HEK293 (cell line): Measurements from ENCODE around the gene RHBG.

Experiments
- CTCF ChIA-PET: fragments of 350-600 bp; formaldehyde crosslinking; extraction: SDS; loops from one replicate; lab custom pipeline; 2021; ENCODE audit warnings: antibody characterized with exemption; lab: Yijun Ruan, JAX
- POLR2A ChIA-PET: fragments of 300-600 bp; formaldehyde crosslinking; extraction: SDS; loops from one replicate; lab custom pipeline; 2020; ENCODE audit warnings: antibody characterized with exemption, inconsistent platforms; lab: Yijun Ruan, JAX
- H3K27ac ChIP-seq: fragments of 200-500 bp; sonication (Bioruptor generic); 2 replicates; pipeline ENCODE4 v1.5.1; 2014; ENCODE audit warnings: low read depth, low read length, control low read depth, inconsistent platforms; ENCODE audit errors: extremely low read depth
- H3K36me3 ChIP-seq, 2 experiments: fragments of 200-500 bp in 1 of 2; sonication (Bioruptor generic) in 1 of 2; 1 replicate in 1 of 2; 2 replicates in 1 of 2; pipeline ENCODE4 v1.5.1; 2014 to 2017; ENCODE audit warnings: inconsistent platforms in 2 of 2, low read length in 2 of 2; ENCODE audit not compliant: control insufficient read depth in 2 of 2, insufficient read depth in 1 of 2
- H3K4me1 ChIP-seq: fragments of 200-500 bp; sonication (Bioruptor generic); 2 replicates; pipeline ENCODE4 v1.5.1; 2014; ENCODE audit warnings: mild to moderate bottlenecking, low read length, inconsistent platforms; ENCODE audit not compliant: control insufficient read depth, insufficient read depth
- H3K4me3 ChIP-seq: 2 replicates; pipeline ENCODE4 v1.5.1; 2011; ENCODE audit warnings: low read depth, mild to moderate bottlenecking, control low read depth, low read length, moderate library complexity
- H3K9me3 ChIP-seq: fragments of 200-500 bp; sonication (Bioruptor generic); 2 replicates; pipeline ENCODE4 v1.5.1; 2014; ENCODE audit warnings: low read depth, low read length, inconsistent platforms; ENCODE audit not compliant: control insufficient read depth, insufficient read depth
- CTCF ChIP-seq: fragments of 450-650 bp; formaldehyde crosslinking; IDR thresholded peaks from 2 replicates; pipeline ENCODE4 v1.5.1; 2016; ENCODE audit warnings: missing biosample characterization, missing genetic modification characterization
- MZF1 ChIP-seq: fragments of 450-650 bp; formaldehyde crosslinking; IDR thresholded peaks from 2 replicates; pipeline ENCODE4 v1.5.1; 2017; ENCODE audit warnings: missing biosample characterization, missing genetic modification characterization, borderline replicate concordance
- SCRT2 ChIP-seq: fragments of 450-650 bp; formaldehyde crosslinking; IDR thresholded peaks from 2 replicates; pipeline ENCODE4 v1.5.1; 2016; ENCODE audit warnings: missing biosample characterization, missing genetic modification characterization
- SP3 ChIP-seq: fragments of 450-650 bp; formaldehyde crosslinking; IDR thresholded peaks from 2 replicates; pipeline ENCODE4 v1.5.1; 2016; ENCODE audit warnings: missing biosample characterization, missing genetic modification characterization
- TCF7L2 ChIP-seq: IDR thresholded peaks from 2 replicates; pipeline ENCODE4 v1.6.1; 2011; ENCODE audit warnings: low read depth, mild to moderate bottlenecking, inconsistent platforms, low read length, moderate library complexity, borderline replicate concordance
- ZBTB7A ChIP-seq: fragments of 450-650 bp; formaldehyde crosslinking; IDR thresholded peaks from 2 replicates; pipeline ENCODE4 v1.5.1; 2016; ENCODE audit warnings: low read depth, missing biosample characterization, missing genetic modification characterization
- ZNF239 ChIP-seq: fragments of 450-650 bp; formaldehyde crosslinking; IDR thresholded peaks from 2 replicates; pipeline ENCODE4 v1.5.1; 2016; ENCODE audit warnings: missing biosample characterization, missing genetic modification characterization
- ZNF24 ChIP-seq: fragments of 450-650 bp; formaldehyde crosslinking; IDR thresholded peaks from 2 replicates; pipeline ENCODE4 v1.5.1; 2016; ENCODE audit warnings: missing biosample characterization, missing genetic modification characterization
- ZNF354C ChIP-seq: fragments of 450-650 bp; formaldehyde crosslinking; IDR thresholded peaks from 2 replicates; pipeline ENCODE4 v1.5.1; 2016; ENCODE audit warnings: missing biosample characterization, missing genetic modification characterization, low read depth, borderline replicate concordance
- ZNF37A ChIP-seq: fragments of 450-650 bp; IDR thresholded peaks from 2 replicates; pipeline ENCODE4 v1.5.1; 2018; ENCODE audit warnings: missing biosample characterization, missing genetic modification characterization
- ZNF433 ChIP-seq: fragments of 450-650 bp; formaldehyde crosslinking; IDR thresholded peaks from 2 replicates; pipeline ENCODE4 v1.5.1; 2016; ENCODE audit warnings: missing biosample characterization, missing genetic modification characterization, low read depth
- ZNF488 ChIP-seq: fragments of 450-650 bp; formaldehyde crosslinking; IDR thresholded peaks from 2 replicates; pipeline ENCODE4 v1.5.1; 2016; ENCODE audit warnings: missing biosample characterization, missing genetic modification characterization
- ZNF501 ChIP-seq: fragments of 450-650 bp; formaldehyde crosslinking; IDR thresholded peaks from 2 replicates; pipeline ENCODE4 v1.5.1; 2016; ENCODE audit warnings: missing biosample characterization, missing genetic modification characterization
- ZNF510 ChIP-seq: fragments of 450-650 bp; formaldehyde crosslinking; IDR thresholded peaks from 2 replicates; pipeline ENCODE4 v1.5.1; 2018; ENCODE audit warnings: mild to moderate bottlenecking, missing genetic modification characterization, missing biosample characterization; ENCODE audit not compliant: insufficient replicate concordance
- ZNF514 ChIP-seq: fragments of 450-650 bp; formaldehyde crosslinking; IDR thresholded peaks from 2 replicates; pipeline ENCODE4 v1.5.1; 2016; ENCODE audit warnings: missing biosample characterization, missing genetic modification characterization
- ZNF548 ChIP-seq: fragments of 450-650 bp; formaldehyde crosslinking; IDR thresholded peaks from 2 replicates; pipeline ENCODE4 v1.5.1; 2016; ENCODE audit warnings: missing biosample characterization, missing genetic modification characterization
- ZNF555 ChIP-seq: fragments of 450-650 bp; formaldehyde crosslinking; conservative IDR thresholded peaks from 2 replicates; pipeline ENCODE4 v1.5.1; 2017; ENCODE audit warnings: missing biosample characterization, mild to moderate bottlenecking, missing genetic modification characterization, inconsistent platforms
- ZNF585B ChIP-seq: fragments of 450-650 bp; formaldehyde crosslinking; IDR thresholded peaks from 2 replicates; pipeline ENCODE4 v1.5.1; 2016; ENCODE audit warnings: missing biosample characterization, missing genetic modification characterization
- ZNF600 ChIP-seq: fragments of 450-650 bp; formaldehyde crosslinking; IDR thresholded peaks from 2 replicates; pipeline ENCODE4 v1.5.1; 2016; ENCODE audit warnings: missing biosample characterization, missing genetic modification characterization
- ZNF629 ChIP-seq: fragments of 450-650 bp; formaldehyde crosslinking; IDR thresholded peaks from 2 replicates; pipeline ENCODE4 v1.5.1; 2017; ENCODE audit warnings: missing biosample characterization, missing genetic modification characterization
- ZNF707 ChIP-seq: fragments of 450-650 bp; formaldehyde crosslinking; IDR thresholded peaks from 2 replicates; pipeline ENCODE4 v1.5.1; 2016; ENCODE audit warnings: missing biosample characterization, missing genetic modification characterization
- ZXDB ChIP-seq: fragments of 450-650 bp; formaldehyde crosslinking; IDR thresholded peaks from 2 replicates; pipeline ENCODE4 v1.5.1; 2016; ENCODE audit warnings: missing biosample characterization, missing genetic modification characterization
- TF ChIP-seq, protein P1 (sequence below): fragments of 450-650 bp; formaldehyde crosslinking; IDR thresholded peaks from 2 replicates; pipeline ENCODE4 v1.5.1; 2016; ENCODE audit warnings: missing biosample characterization, missing genetic modification characterization
- TF ChIP-seq, protein P2 (sequence below): IDR thresholded peaks from 2 replicates; pipeline ENCODE4 v1.6.1; 2011; ENCODE audit warnings: mild to moderate bottlenecking, low read depth, low read length, borderline replicate concordance
- TF ChIP-seq, protein P3 (sequence below): fragments of 450-650 bp; formaldehyde crosslinking; IDR thresholded peaks from 2 replicates; pipeline ENCODE4 v1.5.1; 2017; ENCODE audit warnings: missing biosample characterization, missing genetic modification characterization
- TF ChIP-seq, protein P4 (sequence below): fragments of 450-650 bp; formaldehyde crosslinking; IDR thresholded peaks from 2 replicates; pipeline ENCODE4 v1.5.1; 2016; ENCODE audit warnings: missing biosample characterization, missing genetic modification characterization

The RHBG gene

GRCh38 chr1:156336242-156336641 lies 32.8 kb upstream of the RHBG start:
- TF ChIP-seq, protein P1, sequence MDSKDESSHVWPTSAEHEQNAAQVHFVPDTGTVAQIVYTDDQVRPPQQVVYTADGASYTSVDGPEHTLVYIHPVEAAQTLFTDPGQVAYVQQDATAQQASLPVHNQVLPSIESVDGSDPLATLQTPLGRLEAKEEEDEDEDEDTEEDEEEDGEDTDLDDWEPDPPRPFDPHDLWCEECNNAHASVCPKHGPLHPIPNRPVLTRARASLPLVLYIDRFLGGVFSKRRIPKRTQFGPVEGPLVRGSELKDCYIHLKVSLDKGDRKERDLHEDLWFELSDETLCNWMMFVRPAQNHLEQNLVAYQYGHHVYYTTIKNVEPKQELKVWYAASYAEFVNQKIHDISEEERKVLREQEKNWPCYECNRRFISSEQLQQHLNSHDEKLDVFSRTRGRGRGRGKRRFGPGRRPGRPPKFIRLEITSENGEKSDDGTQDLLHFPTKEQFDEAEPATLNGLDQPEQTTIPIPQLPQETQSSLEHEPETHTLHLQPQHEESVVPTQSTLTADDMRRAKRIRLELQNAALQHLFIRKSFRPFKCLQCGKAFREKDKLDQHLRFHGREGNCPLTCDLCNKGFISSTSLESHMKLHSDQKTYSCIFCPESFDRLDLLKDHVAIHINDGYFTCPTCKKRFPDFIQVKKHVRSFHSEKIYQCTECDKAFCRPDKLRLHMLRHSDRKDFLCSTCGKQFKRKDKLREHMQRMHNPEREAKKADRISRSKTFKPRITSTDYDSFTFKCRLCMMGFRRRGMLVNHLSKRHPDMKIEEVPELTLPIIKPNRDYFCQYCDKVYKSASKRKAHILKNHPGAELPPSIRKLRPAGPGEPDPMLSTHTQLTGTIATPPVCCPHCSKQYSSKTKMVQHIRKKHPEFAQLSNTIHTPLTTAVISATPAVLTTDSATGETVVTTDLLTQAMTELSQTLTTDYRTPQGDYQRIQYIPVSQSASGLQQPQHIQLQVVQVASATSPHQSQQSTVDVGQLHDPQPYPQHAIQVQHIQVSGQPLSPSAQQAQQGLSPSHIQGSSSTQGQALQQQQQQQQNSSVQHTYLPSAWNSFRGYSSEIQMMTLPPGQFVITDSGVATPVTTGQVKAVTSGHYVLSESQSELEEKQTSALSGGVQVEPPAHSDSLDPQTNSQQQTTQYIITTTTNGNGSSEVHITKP (tag by site-specific recombination), result peak; percentile 61
- no peak for TF ChIP-seq ZNF37A (tag by site-specific recombination)
- TF ChIP-seq TCF7L2, result no peak
- TF ChIP-seq ZNF707 (tag by site-specific recombination), result no peak
- no peak for TF ChIP-seq ZXDB (tag by site-specific recombination)
- TF ChIP-seq ZNF585B (tag by site-specific recombination), result no peak
- TF ChIP-seq MZF1 (tag by site-specific recombination), result peak; percentile 88; the same call in 1 of the 2 replicates
- TF ChIP-seq CTCF (tag by site-specific recombination), result peak; percentile 51
- no peak for TF ChIP-seq ZNF510 (tag by site-specific recombination)
- no peak for TF ChIP-seq ZNF548 (tag by site-specific recombination)
- no peak for TF ChIP-seq ZNF629 (tag by site-specific recombination)
- TF ChIP-seq SCRT2 (tag by site-specific recombination), result peak; percentile 72
- no peak for TF ChIP-seq ZBTB7A (tag by site-specific recombination)
- TF ChIP-seq ZNF24 (tag by site-specific recombination), result no peak
- TF ChIP-seq ZNF514 (tag by site-specific recombination), result no peak
- TF ChIP-seq ZNF488 (tag by site-specific recombination), result no peak
- TF ChIP-seq, protein P2, sequence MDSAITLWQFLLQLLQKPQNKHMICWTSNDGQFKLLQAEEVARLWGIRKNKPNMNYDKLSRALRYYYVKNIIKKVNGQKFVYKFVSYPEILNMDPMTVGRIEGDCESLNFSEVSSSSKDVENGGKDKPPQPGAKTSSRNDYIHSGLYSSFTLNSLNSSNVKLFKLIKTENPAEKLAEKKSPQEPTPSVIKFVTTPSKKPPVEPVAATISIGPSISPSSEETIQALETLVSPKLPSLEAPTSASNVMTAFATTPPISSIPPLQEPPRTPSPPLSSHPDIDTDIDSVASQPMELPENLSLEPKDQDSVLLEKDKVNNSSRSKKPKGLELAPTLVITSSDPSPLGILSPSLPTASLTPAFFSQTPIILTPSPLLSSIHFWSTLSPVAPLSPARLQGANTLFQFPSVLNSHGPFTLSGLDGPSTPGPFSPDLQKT, result no peak
- TF ChIP-seq SP3, result no peak
- TF ChIP-seq ZNF501 (tag by site-specific recombination), result no peak
- TF ChIP-seq ZNF354C (tag by site-specific recombination), result no peak
- no peak for TF ChIP-seq ZNF600 (tag by site-specific recombination)
- TF ChIP-seq, protein P3, sequence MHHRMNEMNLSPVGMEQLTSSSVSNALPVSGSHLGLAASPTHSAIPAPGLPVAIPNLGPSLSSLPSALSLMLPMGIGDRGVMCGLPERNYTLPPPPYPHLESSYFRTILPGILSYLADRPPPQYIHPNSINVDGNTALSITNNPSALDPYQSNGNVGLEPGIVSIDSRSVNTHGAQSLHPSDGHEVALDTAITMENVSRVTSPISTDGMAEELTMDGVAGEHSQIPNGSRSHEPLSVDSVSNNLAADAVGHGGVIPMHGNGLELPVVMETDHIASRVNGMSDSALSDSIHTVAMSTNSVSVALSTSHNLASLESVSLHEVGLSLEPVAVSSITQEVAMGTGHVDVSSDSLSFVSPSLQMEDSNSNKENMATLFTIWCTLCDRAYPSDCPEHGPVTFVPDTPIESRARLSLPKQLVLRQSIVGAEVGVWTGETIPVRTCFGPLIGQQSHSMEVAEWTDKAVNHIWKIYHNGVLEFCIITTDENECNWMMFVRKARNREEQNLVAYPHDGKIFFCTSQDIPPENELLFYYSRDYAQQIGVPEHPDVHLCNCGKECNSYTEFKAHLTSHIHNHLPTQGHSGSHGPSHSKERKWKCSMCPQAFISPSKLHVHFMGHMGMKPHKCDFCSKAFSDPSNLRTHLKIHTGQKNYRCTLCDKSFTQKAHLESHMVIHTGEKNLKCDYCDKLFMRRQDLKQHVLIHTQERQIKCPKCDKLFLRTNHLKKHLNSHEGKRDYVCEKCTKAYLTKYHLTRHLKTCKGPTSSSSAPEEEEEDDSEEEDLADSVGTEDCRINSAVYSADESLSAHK, result no peak
- TF ChIP-seq, protein P4, sequence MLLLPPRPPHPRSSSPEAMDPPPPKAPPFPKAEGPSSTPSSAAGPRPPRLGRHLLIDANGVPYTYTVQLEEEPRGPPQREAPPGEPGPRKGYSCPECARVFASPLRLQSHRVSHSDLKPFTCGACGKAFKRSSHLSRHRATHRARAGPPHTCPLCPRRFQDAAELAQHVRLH (tag by site-specific recombination), result no peak
- TF ChIP-seq ZNF433 (tag by site-specific recombination), result no peak
- TF ChIP-seq ZNF555, result no peak
- TF ChIP-seq ZNF239, result no peak
- peaks cover 43 to 54% of the 10 kb centered on the region in 2 experiments for H3K36me3 ChIP-seq
- H3K4me3 ChIP-seq, result no peak overlapping the region; the same call in 1 of the 2 replicates
- peaks cover 5% of the 10 kb centered on the region; the same call in 1 of the 2 replicates for H3K4me1 ChIP-seq
- ChIA-PET CTCF (interaction anchor here (0.5 to 2.1 kb wide), 8 partner anchors 9 to 229 kb away, joined by 3 to 14 read pairs (median 4); no protein-coding TSS in a partner anchor), POLR2A (no interaction called here)
- no peaks in the 10 kb centered on the region for H3K9me3 ChIP-seq
- H3K27ac ChIP-seq, result no peak overlapping the region; the same call in 1 of the 2 replicates
